ENCODE results near the gene GALNT3.

DNA sequence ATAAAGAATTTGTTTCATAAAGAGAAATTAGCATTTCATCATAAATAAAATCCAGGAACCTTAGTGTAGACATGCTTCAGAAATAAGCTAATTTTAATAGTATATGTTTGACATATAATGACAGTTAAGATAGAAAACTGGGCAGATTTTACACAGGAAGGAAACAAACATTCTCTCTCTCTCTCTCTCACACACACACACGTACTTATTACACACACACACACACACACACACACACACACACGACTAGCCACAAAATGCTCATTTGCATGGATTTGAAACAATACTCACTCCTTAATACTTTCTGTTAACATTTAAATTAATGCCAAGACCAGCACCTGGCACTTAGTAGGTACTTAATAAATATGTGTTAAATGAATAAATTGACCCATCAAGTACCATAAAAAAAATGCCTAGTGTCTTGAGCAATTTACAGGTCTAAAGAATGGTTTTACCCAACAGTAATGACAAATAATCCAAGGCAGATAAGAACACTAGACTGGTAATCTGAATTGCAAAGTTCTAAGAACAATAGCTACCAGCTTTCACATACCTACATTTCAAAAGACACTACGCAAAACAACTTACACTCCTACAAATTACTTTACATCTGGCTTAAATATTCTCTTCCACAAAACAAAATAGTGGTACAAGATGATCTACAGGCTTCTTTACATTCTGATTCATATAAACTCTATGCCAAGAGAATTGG lies 2.9 kb upstream of the GALNT3 start:
- TF ChIP-seq, protein P1, sequence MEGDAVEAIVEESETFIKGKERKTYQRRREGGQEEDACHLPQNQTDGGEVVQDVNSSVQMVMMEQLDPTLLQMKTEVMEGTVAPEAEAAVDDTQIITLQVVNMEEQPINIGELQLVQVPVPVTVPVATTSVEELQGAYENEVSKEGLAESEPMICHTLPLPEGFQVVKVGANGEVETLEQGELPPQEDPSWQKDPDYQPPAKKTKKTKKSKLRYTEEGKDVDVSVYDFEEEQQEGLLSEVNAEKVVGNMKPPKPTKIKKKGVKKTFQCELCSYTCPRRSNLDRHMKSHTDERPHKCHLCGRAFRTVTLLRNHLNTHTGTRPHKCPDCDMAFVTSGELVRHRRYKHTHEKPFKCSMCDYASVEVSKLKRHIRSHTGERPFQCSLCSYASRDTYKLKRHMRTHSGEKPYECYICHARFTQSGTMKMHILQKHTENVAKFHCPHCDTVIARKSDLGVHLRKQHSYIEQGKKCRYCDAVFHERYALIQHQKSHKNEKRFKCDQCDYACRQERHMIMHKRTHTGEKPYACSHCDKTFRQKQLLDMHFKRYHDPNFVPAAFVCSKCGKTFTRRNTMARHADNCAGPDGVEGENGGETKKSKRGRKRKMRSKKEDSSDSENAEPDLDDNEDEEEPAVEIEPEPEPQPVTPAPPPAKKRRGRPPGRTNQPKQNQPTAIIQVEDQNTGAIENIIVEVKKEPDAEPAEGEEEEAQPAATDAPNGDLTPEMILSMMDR (IDR thresholded peaks at IDR 0.05; ENCODE audit: low read length) = no peak
- TF ChIP-seq EZH2 (IDR thresholded peaks at IDR 0.05; ENCODE audit: borderline replicate concordance, low read length) = no peak

All from OCI-LY1 (cell line).